GM21528 (cell line): ENCODE data around the gene CEP120.
"Not testable (repeated sequence)": the region's sequence is repeated elsewhere in the genome, so short reads cannot be mapped to it uniquely, and the experiment has no call there.

Experiments
- ATAC-seq: cut with Tn5 transposase; IDR thresholded peaks from one replicate; pipeline ENCODE4 v1.9.1; 2021; ENCODE audit warnings: mild to moderate bottlenecking, moderate library complexity; ENCODE audit not compliant: unreplicated experiment, low FRiP score

The CEP120 gene

DNA sequence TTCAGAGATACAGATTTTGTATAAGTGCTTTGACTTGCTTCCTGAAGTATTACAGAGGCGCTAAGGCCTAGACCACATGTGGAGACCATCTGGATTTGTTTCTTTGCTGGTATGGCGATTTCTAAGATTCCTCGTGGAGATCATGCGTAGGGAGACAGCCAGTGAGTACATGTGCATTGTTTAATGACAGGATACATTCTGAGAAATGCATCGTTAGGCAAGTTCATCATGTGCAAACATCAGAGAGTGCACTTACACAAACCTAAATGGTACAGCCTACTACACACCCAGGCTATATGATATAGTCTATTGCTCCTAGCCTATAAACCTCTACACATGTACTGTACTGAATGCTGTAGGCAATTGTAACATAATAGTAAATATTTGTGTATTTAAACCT is 16.5 kb upstream of the CEP120 start:
- no peak for ATAC-seq

DNA sequence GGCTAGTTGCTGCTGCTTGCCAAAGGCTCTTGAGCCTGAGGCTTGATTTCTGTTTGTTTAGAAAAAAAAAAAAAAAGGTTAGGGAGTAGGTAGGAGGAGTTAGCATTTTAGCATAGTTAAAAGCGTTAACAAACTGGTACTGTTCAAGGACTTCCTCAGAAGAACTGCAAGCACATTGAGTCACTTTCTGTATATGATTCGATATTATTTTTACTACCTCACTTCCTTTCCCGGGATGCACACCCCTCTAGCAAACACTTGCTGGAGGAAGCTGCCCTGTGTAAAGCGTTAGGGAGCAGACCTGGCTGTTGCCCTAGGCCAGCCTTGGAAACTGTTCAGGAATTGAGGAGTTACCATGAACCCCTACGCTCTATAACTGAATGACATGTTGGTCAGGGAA is 15.7 kb upstream of the CEP120 start:
- ATAC-seq = no peak

DNA sequence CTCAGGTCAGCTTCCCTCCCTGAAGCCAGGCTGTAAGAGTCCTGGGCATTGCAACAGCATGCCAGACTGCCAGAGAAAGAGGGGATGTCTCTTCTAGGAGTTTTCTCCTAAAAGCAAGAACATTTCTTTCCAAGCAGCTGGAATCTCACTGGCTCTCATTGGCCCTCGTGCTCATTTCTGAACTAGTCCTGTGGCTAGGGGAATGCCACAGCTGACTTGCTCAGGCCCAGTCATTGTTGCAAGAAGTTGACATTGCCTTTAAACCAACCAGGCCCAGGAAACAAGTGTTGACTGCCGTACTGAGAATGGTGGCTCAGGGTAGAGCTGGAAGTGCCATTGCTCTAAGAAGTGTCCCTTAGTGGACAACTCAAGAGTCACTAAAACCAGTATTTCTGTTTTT is 15.0 kb upstream of the CEP120 start:
- ATAC-seq = peak; percentile 76

DNA sequence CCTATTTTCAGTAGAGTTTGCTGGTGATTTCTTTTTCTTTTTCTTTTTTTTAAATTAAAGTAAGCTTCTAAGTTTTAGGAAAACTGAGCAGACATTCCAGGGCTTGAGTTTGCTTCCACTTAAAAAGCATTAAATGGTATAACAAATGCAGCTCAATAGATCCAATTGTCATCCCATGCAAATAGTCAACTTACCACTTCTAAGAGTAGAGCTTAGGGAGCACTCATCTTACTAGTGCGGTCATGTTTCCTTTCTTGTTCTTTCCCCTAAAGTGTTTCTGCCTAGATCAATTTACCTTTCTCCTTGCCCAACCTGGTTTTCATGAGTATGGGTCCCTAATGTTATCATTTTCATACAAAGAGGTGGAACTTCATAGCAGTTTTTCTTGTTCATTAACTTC is 13.0 kb upstream of the CEP120 start:
- ATAC-seq = no peak

DNA sequence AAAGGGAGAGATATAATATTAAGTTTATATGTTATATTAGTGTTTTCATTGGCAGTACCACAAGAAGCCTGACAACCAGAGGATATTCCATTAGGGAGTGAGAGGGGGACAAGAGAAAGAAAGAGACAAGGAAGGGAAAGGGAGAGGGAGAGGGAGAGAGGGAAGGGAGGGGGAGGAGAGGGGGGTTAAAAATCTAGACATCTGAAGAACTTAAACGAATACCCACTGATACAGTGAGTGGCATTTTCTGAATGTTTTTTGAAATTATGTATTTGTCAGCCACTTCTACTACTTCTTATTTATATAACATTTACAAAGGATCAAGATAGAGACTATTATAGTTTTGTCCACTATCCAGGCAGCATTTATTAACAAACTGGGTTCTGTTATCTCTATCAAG is 11.6 kb upstream of the CEP120 start:
- no peak for ATAC-seq

GRCh38 chr5:123433596-123433995 is 10.4 kb upstream of the CEP120 start:
- ATAC-seq = no peak

DNA sequence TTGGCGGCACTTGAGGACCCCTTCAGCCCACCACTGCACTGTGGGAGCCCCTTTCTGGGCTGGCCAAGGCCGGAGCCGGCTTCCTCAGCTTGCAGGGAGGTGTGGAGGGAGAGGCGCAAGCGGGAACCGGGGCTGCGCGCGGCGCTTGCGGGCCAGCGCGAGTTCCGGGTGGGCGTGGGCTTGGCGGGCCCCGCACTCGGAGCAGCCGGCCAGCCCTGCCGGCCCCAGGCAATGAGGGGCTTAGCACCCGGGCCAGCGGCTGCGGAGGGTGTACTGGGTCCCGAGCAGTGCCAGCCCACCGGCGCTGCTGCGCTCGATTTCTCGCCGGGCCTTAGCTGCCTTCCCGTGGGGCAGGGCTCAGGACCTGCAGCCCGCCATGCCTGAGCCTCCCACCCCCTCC is 7.2 kb upstream of the CEP120 start:
- ATAC-seq = not testable (repeated sequence)

DNA sequence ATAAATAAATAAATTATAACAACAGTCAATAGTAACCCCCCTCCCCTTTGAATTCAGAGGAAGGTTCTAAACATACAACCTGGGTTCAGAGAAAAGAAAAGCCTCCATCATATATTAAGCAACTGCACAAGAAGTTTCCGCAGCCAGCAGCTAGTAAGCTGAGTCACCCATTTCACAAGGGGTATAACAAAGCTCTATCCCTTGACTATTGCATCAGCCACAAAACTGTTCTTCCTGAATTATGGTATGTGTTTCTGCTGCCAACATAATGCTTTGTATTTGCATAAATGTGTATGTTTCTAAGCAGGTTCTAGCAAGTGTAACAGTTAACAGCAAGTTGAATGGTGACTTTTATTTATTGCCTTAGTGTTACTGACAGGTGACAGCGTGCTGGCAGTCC is 6.8 kb upstream of the CEP120 start:
- no peak for ATAC-seq

GRCh38 chr5:123429221-123429954 is 6.2 kb upstream of the CEP120 start:
- no peak for ATAC-seq

DNA sequence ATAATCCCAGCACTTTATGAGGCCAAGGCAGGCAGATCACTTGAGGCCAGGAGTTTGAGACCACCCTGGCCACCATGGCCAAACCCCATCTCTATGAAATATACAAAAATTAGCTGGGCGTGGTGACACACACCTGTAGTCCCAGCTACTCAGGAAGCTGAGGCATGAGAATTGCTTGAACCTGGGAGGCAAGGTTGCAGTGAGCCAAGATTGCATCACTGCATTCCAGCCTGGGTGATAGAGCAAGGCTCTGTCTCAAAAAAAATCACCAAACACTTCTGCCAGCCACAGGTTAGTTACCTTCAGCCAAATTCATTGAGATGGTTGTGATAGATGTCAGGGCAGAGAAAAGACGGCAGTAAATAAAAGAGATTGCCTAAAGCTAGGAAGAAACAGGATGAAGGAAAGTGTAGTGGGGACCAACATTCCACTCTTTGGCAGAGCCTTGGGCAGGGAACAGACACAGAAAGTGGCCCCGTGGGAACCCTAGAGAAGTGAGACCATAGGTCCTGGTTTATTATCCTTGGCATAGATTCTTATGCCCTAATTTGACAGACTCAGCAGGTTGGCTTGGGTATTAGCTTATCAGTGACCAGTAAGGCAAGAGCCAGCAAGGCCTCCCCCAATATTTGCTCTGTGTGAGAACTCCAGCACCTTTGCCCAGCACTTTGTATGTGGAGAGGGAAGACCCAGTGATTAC is 5.5 kb upstream of the CEP120 start:
- ATAC-seq = no peak

- ATAC-seq = no peak
Observed at GRCh38 chr5:123427281-123427680, 4.1 kb upstream of the CEP120 start.

DNA sequence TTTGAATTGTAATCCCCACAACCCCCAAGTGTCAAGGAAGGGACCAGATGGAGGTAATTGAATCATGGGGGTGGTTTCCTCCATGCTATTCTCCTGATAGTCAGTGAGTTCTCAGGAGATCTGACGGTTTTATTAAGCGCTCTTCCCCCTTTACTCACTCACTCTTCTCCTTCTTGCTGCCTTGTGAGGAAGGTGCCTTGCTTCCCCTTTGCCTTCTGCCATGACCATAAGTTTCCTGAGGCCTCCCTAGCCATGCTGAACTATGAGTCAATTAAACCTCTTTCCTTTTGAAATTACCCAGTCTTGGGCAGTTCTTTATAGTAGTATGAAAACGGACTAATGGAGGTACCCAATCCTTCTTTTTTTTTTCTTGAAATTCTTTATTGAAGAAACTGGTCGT is 2.2 kb upstream of the CEP120 start:
- no peak for ATAC-seq

- peak; percentile 32 for ATAC-seq
Observed at GRCh38 chr5:123422433-123423277, 548 bp downstream of the CEP120 start.

DNA sequence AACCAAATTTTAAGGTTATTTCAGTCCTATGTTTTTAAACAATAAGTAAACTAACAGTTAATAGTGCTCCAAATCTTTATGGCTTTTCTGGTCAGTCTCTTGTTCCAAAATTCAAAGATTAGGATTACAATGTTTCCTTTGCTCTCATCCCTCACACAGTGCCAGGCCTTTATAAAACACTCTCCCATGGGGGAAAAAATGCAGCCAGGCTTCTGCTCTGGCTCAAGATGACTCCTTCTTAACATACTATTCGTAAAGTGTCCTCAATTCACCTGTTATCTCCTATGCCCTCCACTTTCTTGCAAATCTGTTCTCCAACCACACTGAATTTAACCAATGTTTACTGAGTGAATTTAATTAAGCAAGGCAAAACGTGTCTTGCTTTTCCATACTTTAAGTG is 1.4 kb downstream of the CEP120 start:
- ATAC-seq = no peak

DNA sequence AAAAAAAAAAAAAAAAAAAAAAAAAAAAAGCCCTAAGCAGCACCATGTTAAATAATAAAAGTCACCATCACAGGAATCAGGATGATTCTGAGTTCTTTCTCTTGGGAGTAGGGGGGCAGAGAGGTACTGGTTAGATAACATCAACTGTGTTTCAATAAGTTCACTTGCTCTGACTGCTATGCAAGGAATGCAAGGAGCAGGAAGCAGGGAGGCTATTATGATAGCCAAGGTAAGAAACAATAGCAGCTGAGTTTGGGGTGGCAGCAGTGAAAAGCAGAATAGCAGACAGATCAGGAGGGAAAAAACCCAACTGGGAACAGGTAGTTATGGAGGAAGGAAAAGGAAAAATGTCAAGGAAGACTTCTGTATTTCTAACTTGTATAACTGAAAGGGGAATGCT is 8.2 kb downstream of the CEP120 start:
- no peak for ATAC-seq

- ATAC-seq = no peak
Observed at GRCh38 chr5:123412206-123412605, 11.0 kb downstream of the CEP120 start.

DNA sequence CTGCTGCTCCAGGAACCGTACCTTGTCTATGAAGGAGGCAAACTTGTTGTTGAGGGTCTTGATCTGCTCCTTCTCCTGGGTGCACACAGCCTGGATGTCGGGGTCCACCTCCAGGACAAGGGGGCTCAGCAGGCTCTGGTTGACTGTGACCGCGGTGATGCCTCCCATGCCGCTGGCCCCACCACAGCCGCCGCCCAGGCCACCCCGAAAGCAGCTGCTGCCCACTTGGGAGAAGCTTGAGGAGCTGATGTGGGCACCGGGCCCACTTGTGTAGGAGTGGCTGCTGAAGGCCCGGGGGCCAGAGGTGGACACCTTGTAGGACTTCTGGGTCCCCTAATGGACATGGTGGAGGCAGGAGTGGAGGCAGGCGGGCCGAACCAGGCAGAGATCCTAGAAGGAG is 21.2 kb downstream of the CEP120 start:
- not testable (repeated sequence) for ATAC-seq

- ATAC-seq = no peak
Observed at GRCh38 chr5:123401320-123401719, 21.9 kb downstream of the CEP120 start.

DNA sequence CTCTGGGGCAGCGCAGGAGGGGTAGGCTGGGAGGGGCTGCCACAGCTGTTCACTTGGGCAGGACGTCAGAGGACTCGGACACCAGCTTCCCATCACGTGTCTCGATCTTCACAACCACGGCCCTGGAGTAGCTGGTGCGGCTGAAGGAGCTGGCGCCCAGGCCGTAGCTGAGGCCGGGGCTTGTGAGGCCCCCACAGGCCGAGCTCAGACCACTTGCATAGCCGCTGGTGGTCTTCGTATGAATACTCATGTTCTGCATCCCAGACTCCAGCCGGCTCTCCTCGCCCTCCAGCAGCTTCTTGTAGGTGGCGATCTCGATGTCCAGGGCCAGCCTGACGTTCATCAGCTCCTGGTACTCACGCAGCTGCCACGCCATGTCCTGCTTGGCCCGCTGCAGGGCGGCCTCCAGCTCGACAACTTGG is 22.3 kb downstream of the CEP120 start:
- not testable (repeated sequence) for ATAC-seq

DNA sequence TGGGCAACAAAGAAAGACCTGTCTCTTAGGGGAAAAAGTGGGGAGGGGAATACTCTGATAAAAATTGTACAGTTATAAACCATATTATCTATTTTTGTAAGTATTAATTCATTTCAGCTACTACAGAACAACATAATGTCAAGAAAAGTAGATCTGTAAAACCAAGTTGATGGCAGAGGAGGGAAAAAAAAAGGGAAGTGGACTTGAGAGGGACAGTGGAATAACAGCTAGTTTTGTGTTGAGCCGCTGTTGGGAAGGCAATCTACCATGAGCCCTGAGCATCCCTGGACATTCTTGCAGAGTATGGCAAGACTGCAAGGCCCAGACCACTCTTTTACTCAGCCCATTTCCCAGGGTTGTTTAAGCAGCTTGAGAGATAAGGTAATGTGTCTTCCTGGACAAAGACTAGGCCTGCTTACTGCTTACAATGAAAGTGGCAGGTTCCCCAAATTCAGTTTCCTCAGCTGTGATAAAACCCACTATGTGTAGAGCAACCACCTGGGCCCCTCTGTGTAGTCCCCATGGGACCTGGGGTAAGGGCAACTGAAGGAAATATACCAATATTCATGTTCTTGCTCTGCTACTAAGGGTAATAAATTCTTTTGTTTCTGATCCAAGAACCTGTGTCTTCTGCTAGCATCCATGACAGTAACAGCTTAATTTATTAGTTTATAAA is 25.0 kb downstream of the CEP120 start:
- ATAC-seq = no peak

GRCh38 chr5:123397538-123397937 is 25.7 kb downstream of the CEP120 start:
- no peak for ATAC-seq
